ENCODE data around the gene SLC23A2. TPM values are rescaled to one million over a fixed set of nuclear protein-coding genes. Genes with fewer than 3 reads are reported as not detected.

Gene SLC23A2
- total and polyA plus RNA-seq, 8 donors: 2.6 to 58.3 (median 6.4) TPM

DNA sequence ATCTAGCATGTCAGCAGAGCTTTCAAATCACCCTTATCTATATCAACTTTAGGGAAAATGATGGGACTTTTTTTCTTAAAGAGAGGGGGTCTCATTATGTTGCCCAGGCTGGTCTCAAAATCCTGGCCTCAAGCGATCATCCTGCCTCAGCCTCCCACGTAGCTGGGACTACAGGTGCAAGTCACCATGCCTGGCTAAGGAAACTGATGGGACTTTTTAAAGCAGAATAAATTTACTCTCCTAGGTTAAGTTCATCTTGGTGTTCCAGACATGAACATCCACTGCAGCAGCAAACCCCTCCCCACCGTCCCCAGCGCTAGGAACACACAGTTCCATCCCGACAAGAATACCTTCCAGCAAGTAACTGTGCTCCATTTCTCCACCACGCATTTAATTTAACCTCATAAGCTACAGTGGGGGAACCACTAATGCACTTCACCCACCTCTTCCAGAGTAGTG lies 64.9 kb downstream of the SLC23A2 start:
- peaks cover 11 to 22% (median 18%) of the 10 kb centered on the region in 4 donors for H3K4me1 ChIP-seq
- H3K4me3 ChIP-seq: no peak overlapping the region
- peaks cover 0 to 11% (median 9%) of the 10 kb centered on the region in 4 donors for H3K36me3 ChIP-seq
- DNase-seq: no peak
- H3K27ac ChIP-seq: no peak overlapping the region
- intact Hi-C loops (cut with DNase I; ENCODE audit: low total_unique reads): no loop called here
- TF ChIP-seq POLR2AphosphoS5 (IDR thresholded peaks at IDR 0.05) (no peak), POLR2A (IDR thresholded peaks at IDR 0.05) (no peak), EP300 (IDR thresholded peaks at IDR 0.05) (no peak)
- TF ChIP-seq, protein P1, sequence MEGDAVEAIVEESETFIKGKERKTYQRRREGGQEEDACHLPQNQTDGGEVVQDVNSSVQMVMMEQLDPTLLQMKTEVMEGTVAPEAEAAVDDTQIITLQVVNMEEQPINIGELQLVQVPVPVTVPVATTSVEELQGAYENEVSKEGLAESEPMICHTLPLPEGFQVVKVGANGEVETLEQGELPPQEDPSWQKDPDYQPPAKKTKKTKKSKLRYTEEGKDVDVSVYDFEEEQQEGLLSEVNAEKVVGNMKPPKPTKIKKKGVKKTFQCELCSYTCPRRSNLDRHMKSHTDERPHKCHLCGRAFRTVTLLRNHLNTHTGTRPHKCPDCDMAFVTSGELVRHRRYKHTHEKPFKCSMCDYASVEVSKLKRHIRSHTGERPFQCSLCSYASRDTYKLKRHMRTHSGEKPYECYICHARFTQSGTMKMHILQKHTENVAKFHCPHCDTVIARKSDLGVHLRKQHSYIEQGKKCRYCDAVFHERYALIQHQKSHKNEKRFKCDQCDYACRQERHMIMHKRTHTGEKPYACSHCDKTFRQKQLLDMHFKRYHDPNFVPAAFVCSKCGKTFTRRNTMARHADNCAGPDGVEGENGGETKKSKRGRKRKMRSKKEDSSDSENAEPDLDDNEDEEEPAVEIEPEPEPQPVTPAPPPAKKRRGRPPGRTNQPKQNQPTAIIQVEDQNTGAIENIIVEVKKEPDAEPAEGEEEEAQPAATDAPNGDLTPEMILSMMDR (IDR thresholded peaks at IDR 0.05): no peak
- H3K9me3 ChIP-seq: no peaks in the 10 kb centered on the region
- H3K27me3 ChIP-seq: no peaks in the 10 kb centered on the region
- WGBS, 5 donors: 90 to 95% (median 95%) methylated on average over 6 of the region's 6 CpGs

DNA sequence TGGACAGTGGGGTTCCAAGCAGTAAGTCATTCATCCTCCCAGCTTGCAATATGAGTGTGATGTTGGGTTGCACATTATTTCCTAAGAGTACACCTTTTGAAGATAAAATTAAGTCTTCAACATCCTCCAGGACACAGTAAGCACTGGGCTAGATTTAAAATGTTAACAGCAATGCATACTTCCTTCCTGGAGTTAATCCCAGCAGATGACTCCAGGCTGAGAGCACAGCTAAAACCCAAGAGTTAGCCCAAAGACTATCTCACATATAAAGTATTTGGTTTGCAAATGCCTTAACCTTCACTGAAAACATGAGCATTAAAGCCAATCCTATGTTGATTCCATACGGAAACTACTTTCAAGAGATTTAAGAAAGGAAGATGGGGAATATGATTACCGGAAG lies 69.2 kb downstream of the SLC23A2 start:
- peaks cover 0 to 22% (median 15%) of the 10 kb centered on the region in 4 donors for H3K36me3 ChIP-seq
- peak in 1 of 2 donors; percentile 22 for DNase-seq
- TF ChIP-seq EP300 (IDR thresholded peaks at IDR 0.05) (no peak), POLR2A (IDR thresholded peaks at IDR 0.05) (no peak), POLR2AphosphoS5 (IDR thresholded peaks at IDR 0.05) (no peak)
- TF ChIP-seq, protein P1 (IDR thresholded peaks at IDR 0.05): no peak
- H3K9me3 ChIP-seq: no peaks in the 10 kb centered on the region
- no peak overlapping the region for H3K4me3 ChIP-seq
- no peaks in the 10 kb centered on the region for H3K27me3 ChIP-seq
- WGBS, 5 donors: 83 to 87% (median 86%) methylated on average over 2 of the region's 2 CpGs
- intact Hi-C loops (cut with DNase I; ENCODE audit: low total_unique reads): no loop called here
- H3K4me1 ChIP-seq: peaks cover 7 to 11% (median 9%) of the 10 kb centered on the region in 4 donors
- no peak overlapping the region for H3K27ac ChIP-seq

DNA sequence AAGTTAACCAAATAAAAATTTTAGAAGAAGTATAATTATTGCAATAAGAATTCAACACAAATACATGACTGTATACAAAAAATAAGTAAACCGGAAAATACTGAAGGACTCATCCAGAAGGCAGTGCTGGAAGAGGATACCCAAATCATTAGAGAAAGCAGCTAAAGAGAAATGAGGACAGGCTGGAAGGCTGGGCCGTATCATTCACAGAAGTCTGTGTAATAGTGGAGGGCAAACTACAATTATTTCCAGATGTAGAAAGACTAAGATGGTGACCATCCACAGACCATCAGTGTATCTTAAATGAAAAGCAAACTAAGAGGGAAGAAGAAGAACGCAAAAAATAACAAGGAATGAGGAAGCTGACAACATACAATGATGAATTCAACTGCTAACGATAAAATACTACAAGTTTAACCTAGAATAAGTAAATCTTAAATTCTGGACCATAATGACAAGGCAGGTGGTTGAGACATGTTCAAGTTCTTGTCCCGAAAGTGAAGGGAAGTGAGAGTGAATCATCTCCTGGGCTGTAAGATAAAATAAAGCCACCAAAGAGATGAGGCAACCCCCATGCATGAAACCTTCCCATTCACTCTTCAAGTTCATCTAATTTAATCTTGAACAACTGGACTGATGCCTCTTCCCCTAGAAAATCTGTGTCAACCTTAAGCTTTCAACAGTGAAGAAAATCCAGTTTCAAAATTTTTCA lies 71.5 kb downstream of the SLC23A2 start:
- TF ChIP-seq POLR2A (IDR thresholded peaks at IDR 0.05) (no peak), EP300 (IDR thresholded peaks at IDR 0.05) (no peak), POLR2AphosphoS5 (IDR thresholded peaks at IDR 0.05) (no peak)
- TF ChIP-seq, protein P1 (IDR thresholded peaks at IDR 0.05): no peak
- Histone ChIP-seq H3K4me1 (peaks cover 6 to 22% (median 13%) of the 10 kb centered on the region in 4 donors), H3K27ac (no peak overlapping the region), H3K27me3 (no peaks in the 10 kb centered on the region), H3K4me3 (no peak overlapping the region), H3K36me3 (peaks cover 0 to 22% (median 15%) of the 10 kb centered on the region in 4 donors), H3K9me3 (no peaks in the 10 kb centered on the region)
- WGBS, 5 donors: 84 to 94% (median 91%) methylated on average over 5 of the region's 5 CpGs
- intact Hi-C loops (cut with DNase I; ENCODE audit: low total_unique reads): no loop called here
- DNase-seq: no peak

DNA sequence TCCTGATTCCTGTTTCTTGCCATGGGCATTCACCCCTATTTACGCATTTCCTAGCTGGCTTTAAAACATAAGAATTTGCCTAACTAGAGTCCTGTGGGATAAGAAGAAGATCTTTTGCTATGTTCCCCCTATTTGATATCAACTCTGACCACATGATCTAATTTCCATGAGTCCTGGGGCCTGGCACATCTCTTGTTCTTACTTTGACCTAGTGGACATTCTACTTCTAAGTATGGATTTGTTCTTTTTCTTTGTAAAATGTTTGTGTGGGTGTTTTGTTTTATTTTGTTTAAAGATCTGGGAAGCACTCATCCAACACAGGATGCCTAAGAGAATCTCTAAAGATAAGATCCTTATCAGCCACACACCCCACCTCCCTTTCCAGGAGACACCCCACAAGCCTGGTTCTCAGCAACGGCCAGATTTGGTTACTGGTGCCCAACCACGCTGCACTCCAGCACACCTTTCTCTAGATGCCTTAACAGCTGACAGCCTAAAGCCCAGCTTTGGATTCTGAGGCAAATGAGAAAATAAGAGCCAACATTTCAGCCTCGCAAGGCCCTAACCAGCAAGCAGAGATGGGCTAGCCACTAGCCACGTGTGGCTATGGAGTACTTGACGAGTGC lies 74.7 kb downstream of the SLC23A2 start:
- H3K27ac ChIP-seq: peak overlapping the region in 4 of 5 donors; percentile 42 to 83 (median 69)

More for the DNA sequence above, 74.7 kb downstream of the SLC23A2 start:
- no peak for DNase-seq
- TF ChIP-seq, protein P1 (IDR thresholded peaks at IDR 0.05): no peak
- TF ChIP-seq EP300 (IDR thresholded peaks at IDR 0.05): no peak
- TF ChIP-seq POLR2AphosphoS5 (IDR thresholded peaks at IDR 0.05): no peak
- no peak for TF ChIP-seq POLR2A (IDR thresholded peaks at IDR 0.05)
- intact Hi-C loops (cut with DNase I; ENCODE audit: low total_unique reads): no loop called here
- Histone ChIP-seq H3K9me3 (no peaks in the 10 kb centered on the region), H3K36me3 (peaks cover 0 to 14% (median 6%) of the 10 kb centered on the region in 4 donors), H3K4me3 (no peak overlapping the region), H3K4me1 (peaks cover 6 to 22% (median 13%) of the 10 kb centered on the region in 4 donors), H3K27me3 (no peaks in the 10 kb centered on the region)
- 77 to 86% (median 84%) methylated on average over 6 of the region's 6 CpGs for WGBS, 5 donors

All from stomach (tissue), 9 donors.